ENCODE measurements around the gene BAK1. TPM values are rescaled to one million over a fixed set of nuclear protein-coding genes. Genes with fewer than 3 reads are reported as not detected.
"Not testable (repeated sequence)": the region's sequence is repeated elsewhere in the genome, so short reads cannot be mapped to it uniquely, and the experiment has no call there.

BAK1 gene
- total RNA-seq, 1 experiment from 2014 or later: 31.5 TPM

DNA sequence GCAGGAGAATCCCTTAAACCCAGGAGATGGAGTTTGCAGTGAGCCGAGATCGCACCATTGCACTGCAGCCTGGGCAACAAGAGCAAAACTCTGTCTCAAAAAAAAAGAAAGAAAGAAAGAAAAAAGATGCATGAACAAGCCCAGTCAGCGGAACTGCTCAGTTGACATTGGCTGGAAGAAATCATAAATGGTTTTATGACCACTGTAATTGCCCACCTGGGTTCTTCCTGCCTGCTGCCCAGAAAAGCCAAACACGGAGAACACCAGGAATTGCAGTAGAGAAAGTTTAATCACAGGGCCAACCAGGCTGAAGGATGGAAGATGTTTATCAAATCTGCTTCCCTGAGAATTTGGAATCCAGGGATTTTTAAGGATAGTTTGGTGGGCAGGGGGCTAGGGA, 22.7 kb downstream of the BAK1 start:
- no peaks in the 10 kb centered on the region for H3K4me1 ChIP-seq (ENCODE audit: control insufficient read depth, insufficient read depth, low read length)
- no peak overlapping the region for H3K4me3 ChIP-seq (ENCODE audit: low read depth in 2 of 2, low read length in 2 of 2)
- H3K9me3 ChIP-seq (ENCODE audit: control insufficient read depth, insufficient read depth, low read depth, low read length): no peaks in the 10 kb centered on the region
- intact Hi-C loops (cut with micrococcal nuclease; ENCODE audit: unreplicated experiment): no loop called here
- in situ Hi-C loops (cut with HindIII; ENCODE audit: low pct_unique_long_range_greater_than_20kb, low sequenced_read_pairs): no loop called here
- DNase-seq (ENCODE audit: low read depth, low spot score) (no peak), ATAC-seq (no peak)
- ChIA-PET CTCF (no interaction called here), POLR2A (no interaction called here)
- no peaks in the 10 kb centered on the region for H3K27me3 ChIP-seq (ENCODE audit: control insufficient read depth, insufficient read depth, low read length)
- no peaks in the 10 kb centered on the region for H3K36me3 ChIP-seq (ENCODE audit: control insufficient read depth, insufficient read depth, low read length)
- no peak overlapping the region for H3K27ac ChIP-seq (ENCODE audit: low read length)
- no TSS peak for BruUV-seq (replicated peaks)
- TF ChIP-seq POLR2AphosphoS5 (IDR thresholded peaks at IDR 0.05; ENCODE audit: low read depth, low read length): no peak
- TF ChIP-seq, protein P1, sequence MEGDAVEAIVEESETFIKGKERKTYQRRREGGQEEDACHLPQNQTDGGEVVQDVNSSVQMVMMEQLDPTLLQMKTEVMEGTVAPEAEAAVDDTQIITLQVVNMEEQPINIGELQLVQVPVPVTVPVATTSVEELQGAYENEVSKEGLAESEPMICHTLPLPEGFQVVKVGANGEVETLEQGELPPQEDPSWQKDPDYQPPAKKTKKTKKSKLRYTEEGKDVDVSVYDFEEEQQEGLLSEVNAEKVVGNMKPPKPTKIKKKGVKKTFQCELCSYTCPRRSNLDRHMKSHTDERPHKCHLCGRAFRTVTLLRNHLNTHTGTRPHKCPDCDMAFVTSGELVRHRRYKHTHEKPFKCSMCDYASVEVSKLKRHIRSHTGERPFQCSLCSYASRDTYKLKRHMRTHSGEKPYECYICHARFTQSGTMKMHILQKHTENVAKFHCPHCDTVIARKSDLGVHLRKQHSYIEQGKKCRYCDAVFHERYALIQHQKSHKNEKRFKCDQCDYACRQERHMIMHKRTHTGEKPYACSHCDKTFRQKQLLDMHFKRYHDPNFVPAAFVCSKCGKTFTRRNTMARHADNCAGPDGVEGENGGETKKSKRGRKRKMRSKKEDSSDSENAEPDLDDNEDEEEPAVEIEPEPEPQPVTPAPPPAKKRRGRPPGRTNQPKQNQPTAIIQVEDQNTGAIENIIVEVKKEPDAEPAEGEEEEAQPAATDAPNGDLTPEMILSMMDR (IDR thresholded peaks at IDR 0.05): no peak
- no peak for TF ChIP-seq TCF7L2 (IDR thresholded peaks at IDR 0.05; ENCODE audit: low read depth, low read length)

DNA sequence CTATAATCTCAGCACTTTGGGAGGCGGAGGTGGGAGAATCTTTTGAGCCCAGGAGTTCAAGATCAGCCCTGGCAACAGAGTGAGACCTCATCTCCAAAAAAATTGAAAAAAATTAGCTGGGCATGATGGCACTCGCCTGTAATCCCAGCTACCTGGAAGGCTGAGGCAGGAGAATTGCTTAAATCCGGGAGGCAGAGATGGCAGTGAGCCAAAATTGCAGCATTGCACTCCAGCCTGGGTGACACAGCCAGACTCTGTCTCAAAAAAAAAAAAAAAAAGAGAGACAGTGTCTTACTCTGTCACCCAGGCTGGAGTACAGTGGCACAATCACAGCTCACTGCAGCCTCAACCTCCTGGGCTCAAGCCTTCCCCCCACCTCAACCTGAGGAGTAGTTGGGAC, 27.2 kb downstream of the BAK1 start:
- in situ Hi-C loops (cut with HindIII; ENCODE audit: low pct_unique_long_range_greater_than_20kb, low sequenced_read_pairs); CTCF ChIA-PET; H3K27me3 ChIP-seq (ENCODE audit: control insufficient read depth, insufficient read depth, low read length); intact Hi-C loops (cut with micrococcal nuclease; ENCODE audit: unreplicated experiment); H3K36me3 ChIP-seq (ENCODE audit: control insufficient read depth, insufficient read depth, low read length); H3K27ac ChIP-seq (ENCODE audit: low read length); ATAC-seq; DNase-seq (ENCODE audit: low read depth, low spot score); H3K9me3 ChIP-seq (ENCODE audit: control insufficient read depth, insufficient read depth, low read depth, low read length); BruUV-seq (replicated peaks); H3K4me3 ChIP-seq (ENCODE audit: low read depth in 2 of 2, low read length in 2 of 2); H3K4me1 ChIP-seq (ENCODE audit: control insufficient read depth, insufficient read depth, low read length): not testable (repeated sequence)
- POLR2A ChIA-PET: interaction anchor here (0.7 kb wide), 1 partner anchor 75 kb away, joined by 17 read pairs; no protein-coding TSS in a partner anchor

DNA sequence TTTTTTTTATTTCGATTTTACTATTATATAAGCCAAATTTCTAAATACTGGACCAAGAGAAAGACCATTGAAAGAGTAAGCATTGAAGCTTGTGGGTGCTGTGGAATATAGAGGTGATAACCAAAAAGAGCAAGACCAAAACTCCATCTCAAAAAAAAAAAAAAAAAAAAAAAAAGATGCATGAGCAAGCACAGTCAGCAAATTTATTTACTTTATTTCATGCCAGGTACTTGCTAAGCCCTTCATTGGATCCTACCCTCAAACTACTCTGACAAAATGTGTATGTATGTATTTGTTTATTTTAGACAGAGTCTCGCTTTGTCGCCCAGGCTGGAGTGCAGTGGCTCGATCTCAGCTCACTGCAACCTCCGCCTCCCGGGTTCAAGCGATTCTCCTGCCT, 27.8 kb downstream of the BAK1 start:
- ChIA-PET POLR2A (interaction anchor here (0.6 to 0.7 kb wide), 2 partner anchors 76 to 139 kb away, joined by 3 to 17 read pairs; no protein-coding TSS in a partner anchor), CTCF (interaction anchor here (0.7 kb wide), 1 partner anchor 130 kb away, joined by 3 read pairs; no protein-coding TSS in a partner anchor)
- intact Hi-C loops (cut with micrococcal nuclease; ENCODE audit: unreplicated experiment): no loop called here
- no peak overlapping the region for H3K27ac ChIP-seq (ENCODE audit: low read length)
- H3K4me3 ChIP-seq (ENCODE audit: low read depth in 2 of 2, low read length in 2 of 2): no peak overlapping the region
- no peak for DNase-seq (ENCODE audit: low read depth, low spot score)
- in situ Hi-C loops (cut with HindIII; ENCODE audit: low pct_unique_long_range_greater_than_20kb, low sequenced_read_pairs): no loop called here
- no peaks in the 10 kb centered on the region for H3K9me3 ChIP-seq (ENCODE audit: control insufficient read depth, insufficient read depth, low read depth, low read length)
- TF ChIP-seq SIN3A (IDR thresholded peaks at IDR 0.05; ENCODE audit: borderline replicate concordance, insufficient read depth, low read depth, low read length) (no peak), POLR2AphosphoS5 (IDR thresholded peaks at IDR 0.05; ENCODE audit: low read depth, low read length) (no peak), TCF7L2 (IDR thresholded peaks at IDR 0.05; ENCODE audit: low read depth, low read length) (no peak)
- TF ChIP-seq, protein P2, sequence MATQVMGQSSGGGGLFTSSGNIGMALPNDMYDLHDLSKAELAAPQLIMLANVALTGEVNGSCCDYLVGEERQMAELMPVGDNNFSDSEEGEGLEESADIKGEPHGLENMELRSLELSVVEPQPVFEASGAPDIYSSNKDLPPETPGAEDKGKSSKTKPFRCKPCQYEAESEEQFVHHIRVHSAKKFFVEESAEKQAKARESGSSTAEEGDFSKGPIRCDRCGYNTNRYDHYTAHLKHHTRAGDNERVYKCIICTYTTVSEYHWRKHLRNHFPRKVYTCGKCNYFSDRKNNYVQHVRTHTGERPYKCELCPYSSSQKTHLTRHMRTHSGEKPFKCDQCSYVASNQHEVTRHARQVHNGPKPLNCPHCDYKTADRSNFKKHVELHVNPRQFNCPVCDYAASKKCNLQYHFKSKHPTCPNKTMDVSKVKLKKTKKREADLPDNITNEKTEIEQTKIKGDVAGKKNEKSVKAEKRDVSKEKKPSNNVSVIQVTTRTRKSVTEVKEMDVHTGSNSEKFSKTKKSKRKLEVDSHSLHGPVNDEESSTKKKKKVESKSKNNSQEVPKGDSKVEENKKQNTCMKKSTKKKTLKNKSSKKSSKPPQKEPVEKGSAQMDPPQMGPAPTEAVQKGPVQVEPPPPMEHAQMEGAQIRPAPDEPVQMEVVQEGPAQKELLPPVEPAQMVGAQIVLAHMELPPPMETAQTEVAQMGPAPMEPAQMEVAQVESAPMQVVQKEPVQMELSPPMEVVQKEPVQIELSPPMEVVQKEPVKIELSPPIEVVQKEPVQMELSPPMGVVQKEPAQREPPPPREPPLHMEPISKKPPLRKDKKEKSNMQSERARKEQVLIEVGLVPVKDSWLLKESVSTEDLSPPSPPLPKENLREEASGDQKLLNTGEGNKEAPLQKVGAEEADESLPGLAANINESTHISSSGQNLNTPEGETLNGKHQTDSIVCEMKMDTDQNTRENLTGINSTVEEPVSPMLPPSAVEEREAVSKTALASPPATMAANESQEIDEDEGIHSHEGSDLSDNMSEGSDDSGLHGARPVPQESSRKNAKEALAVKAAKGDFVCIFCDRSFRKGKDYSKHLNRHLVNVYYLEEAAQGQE (IDR thresholded peaks at IDR 0.05; ENCODE audit: insufficient read depth in 1 of 2, low read depth in 2 of 2, low read length in 1 of 2): no peak
- TF ChIP-seq, protein P1 (IDR thresholded peaks at IDR 0.05): no peak
- no peaks in the 10 kb centered on the region for H3K4me1 ChIP-seq (ENCODE audit: control insufficient read depth, insufficient read depth, low read length)
- no peaks in the 10 kb centered on the region for H3K27me3 ChIP-seq (ENCODE audit: control insufficient read depth, insufficient read depth, low read length)
- BruUV-seq (replicated peaks): no TSS peak
- ATAC-seq: no peak
- H3K36me3 ChIP-seq (ENCODE audit: control insufficient read depth, insufficient read depth, low read length): no peaks in the 10 kb centered on the region
